OCI-LY3 (cell line): ENCODE data around the gene FBXW8.

Experiments used
- EZH2phosphoT487 ChIP-seq: fragments of 200-600 bp; shearing (Covaris generic); IDR thresholded peaks from 2 replicates; pipeline ENCODE4 v1.6.1; 2018; ENCODE audit warnings: antibody characterized with exemption, mixed run types, low read depth
- TF ChIP-seq, protein P1 (sequence below): fragments of 200-600, 300-600 bp; sonication (generic); IDR thresholded peaks from 2 replicates; pipeline ENCODE4 v1.5.1; 2014; ENCODE audit warnings: antibody characterized with exemption, low read length, low read depth

DNA sequence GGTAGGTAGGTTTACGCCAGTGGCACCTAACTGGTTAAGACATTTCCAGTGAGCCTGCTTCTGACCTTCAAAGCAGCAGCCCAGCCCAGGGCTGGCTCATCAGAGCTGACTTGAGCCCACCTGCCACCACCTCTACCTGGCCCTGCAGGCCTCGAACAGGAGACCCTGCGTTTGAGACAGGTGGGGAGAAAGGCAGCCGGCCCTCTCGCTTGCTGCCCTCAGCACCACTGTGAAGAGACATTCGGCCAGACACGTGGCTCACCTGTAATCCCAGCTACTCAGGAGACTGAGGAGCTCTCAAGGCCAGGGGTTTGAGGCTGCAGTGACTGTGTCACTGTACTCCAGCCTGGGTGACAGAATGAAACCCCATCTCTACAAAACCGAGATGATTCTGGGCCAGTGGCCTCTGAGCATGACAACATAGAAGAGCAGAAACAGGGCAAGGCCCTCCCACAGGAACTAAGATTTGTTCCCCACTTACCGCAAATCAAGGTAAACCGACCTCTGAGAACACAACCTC, 114.3 kb downstream of the FBXW8 start:
- TF ChIP-seq, protein P1, sequence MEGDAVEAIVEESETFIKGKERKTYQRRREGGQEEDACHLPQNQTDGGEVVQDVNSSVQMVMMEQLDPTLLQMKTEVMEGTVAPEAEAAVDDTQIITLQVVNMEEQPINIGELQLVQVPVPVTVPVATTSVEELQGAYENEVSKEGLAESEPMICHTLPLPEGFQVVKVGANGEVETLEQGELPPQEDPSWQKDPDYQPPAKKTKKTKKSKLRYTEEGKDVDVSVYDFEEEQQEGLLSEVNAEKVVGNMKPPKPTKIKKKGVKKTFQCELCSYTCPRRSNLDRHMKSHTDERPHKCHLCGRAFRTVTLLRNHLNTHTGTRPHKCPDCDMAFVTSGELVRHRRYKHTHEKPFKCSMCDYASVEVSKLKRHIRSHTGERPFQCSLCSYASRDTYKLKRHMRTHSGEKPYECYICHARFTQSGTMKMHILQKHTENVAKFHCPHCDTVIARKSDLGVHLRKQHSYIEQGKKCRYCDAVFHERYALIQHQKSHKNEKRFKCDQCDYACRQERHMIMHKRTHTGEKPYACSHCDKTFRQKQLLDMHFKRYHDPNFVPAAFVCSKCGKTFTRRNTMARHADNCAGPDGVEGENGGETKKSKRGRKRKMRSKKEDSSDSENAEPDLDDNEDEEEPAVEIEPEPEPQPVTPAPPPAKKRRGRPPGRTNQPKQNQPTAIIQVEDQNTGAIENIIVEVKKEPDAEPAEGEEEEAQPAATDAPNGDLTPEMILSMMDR: no peak
- no peak for TF ChIP-seq EZH2phosphoT487
